ENCODE results near the gene TEX13B. TPM values are rescaled to one million over a fixed set of nuclear protein-coding genes. Genes with fewer than 3 reads are reported as not detected.

TEX13B gene
- total RNA-seq, 2 donors from 2014 or later: not detected

Other genes starting within 250 kb of the TEX13B start
- 10 to 100 TPM; 79.1 to 88.1 TPM for gene TSC22D3, start 206.6 kb downstream of the TEX13B start, total RNA-seq
- not detected for gene NCBP2L, start 204.6 kb downstream of the TEX13B start, total RNA-seq
- gene MID2, start 156.5 kb downstream of the TEX13B start, total RNA-seq: 10 to 100 TPM; 15.8 to 18.9 TPM
- gene VSIG1, start 62.7 kb upstream of the TEX13B start, total RNA-seq: under 1 TPM; 0.22 to 0.25 TPM
- 10 to 100 TPM; 36.1 to 38.9 TPM for gene PSMD10, start 109.2 kb upstream of the TEX13B start, total RNA-seq
- gene ATG4A, start 109.4 kb upstream of the TEX13B start, total RNA-seq: 10 to 100 TPM in 1 of 2 donors, 1 to 10 TPM in 1; 9.2 to 10.3 TPM

All from activated T-cell treated with anti-CD3 and anti-CD28 coated beads, Interleukin-2, amount 50 U/mL, for 72 hours (primary cell).